Measurements from ENCODE around the gene ZNF513.

DNA sequence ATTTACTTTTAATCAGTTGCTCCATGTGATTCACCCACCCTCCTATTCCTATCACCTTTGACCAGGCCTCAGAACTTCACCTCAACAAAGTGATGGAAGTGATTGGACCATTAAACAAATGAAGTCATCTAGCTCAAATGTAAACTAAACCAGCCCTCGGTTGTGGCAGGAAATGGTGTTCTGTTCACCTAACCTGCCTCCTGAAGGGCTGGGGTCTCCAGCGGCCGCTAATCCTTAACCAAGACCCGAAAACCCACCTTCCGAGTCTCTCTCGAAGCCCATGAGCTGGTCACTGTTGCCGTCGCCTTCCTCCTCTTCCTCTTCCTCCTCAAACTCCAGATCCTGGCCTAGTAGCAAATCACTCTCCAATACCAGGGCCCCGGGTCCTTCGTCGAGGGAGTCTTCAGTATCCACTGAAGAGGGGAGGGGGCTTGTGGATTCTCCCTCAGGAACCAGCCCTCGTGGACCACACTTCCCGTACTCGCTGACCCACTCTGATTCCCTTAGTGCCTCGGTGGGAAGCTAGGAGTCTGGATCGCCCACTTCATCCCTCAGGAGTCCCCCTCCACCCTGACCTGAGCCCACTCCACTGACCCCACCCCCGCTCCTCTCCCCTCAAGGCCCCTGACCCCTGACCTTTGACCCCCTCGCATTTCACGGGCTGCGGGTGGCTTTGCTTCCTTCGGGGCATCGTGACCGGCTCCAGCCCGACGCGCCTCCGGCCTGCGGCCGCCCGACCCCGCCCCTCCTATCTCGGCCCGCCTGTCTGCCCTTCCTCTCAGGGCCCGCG lies 503 bp downstream of the ZNF513 start:
- TF ChIP-seq OSR1 (CRISPR knock-in tag; IDR thresholded peaks at IDR 0.05) = no peak
- TF ChIP-seq, protein P1, sequence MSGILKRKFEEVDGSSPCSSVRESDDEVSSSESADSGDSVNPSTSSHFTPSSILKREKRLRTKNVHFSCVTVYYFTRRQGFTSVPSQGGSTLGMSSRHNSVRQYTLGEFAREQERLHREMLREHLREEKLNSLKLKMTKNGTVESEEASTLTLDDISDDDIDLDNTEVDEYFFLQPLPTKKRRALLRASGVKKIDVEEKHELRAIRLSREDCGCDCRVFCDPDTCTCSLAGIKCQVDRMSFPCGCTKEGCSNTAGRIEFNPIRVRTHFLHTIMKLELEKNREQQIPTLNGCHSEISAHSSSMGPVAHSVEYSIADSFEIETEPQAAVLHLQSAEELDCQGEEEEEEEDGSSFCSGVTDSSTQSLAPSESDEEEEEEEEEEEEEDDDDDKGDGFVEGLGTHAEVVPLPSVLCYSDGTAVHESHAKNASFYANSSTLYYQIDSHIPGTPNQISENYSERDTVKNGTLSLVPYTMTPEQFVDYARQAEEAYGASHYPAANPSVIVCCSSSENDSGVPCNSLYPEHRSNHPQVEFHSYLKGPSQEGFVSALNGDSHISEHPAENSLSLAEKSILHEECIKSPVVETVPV (CRISPR knock-in tag; IDR thresholded peaks at IDR 0.05) = peak; percentile 73; the same call in 1 of the 2 replicates
- TF ChIP-seq SNAI2 (CRISPR knock-in tag; IDR thresholded peaks at IDR 0.05) = no peak
- TF ChIP-seq ARNTL (CRISPR knock-in tag; IDR thresholded peaks at IDR 0.05; ENCODE audit: borderline replicate concordance, low read depth) = peak; percentile 47; the same call in 1 of the 2 replicates
- TF ChIP-seq ZFP30 (CRISPR knock-in tag; IDR thresholded peaks at IDR 0.05) = no peak

Measured in SK-N-SH treated with all-trans-retinoic acid at 6 μM for 48 hours (cell line).